Heart right ventricle (tissue), 16 donors: ENCODE data around the gene SCGB3A2. TPM values are rescaled to one million over a fixed set of nuclear protein-coding genes. Genes with fewer than 3 reads are reported as not detected.

Experiments used
- ATAC-seq, 8 donors: fragments of 200-7000 bp; cut with Tn5 transposase; one replicate each; pipeline ENCODE4 v1.9.1; 2020; ENCODE audit warnings: mild to moderate bottlenecking in 8 of 8, moderate library complexity in 8 of 8, moderate number of reproducible peaks in 1 of 8
- DNase-seq, 2 donors: peaks; one replicate each; pipeline ENCODE4 v3.0.0-alpha.2; 2020
- H3K27ac ChIP-seq, 10 donors: fragments of 200-600 bp; sonication (generic) in 2 of 10; one replicate each; pipeline versions ENCODE4 v1.5.0 to v1.8.0; 2020 to 2022; ENCODE audit warnings: mild to moderate bottlenecking in 3 of 10
- H3K27me3 ChIP-seq, 7 donors: fragments of 200-600 bp; one replicate each; pipeline ENCODE4 v1.8.0; 2021 to 2022; ENCODE audit warnings: mild to moderate bottlenecking in 2 of 7
- H3K36me3 ChIP-seq, 9 donors: fragments of 200-600 bp; sonication (generic) in 1 of 9; one replicate each; pipeline versions ENCODE4 v1.5.0 to v1.8.0; 2020 to 2022; ENCODE audit warnings: mild to moderate bottlenecking in 2 of 9
- H3K4me1 ChIP-seq, 9 donors: fragments of 200-600 bp; sonication (generic) in 1 of 9; one replicate each; pipeline versions ENCODE4 v1.5.0 to v1.8.0; 2020 to 2022; ENCODE audit warnings: mild to moderate bottlenecking in 4 of 9
- H3K4me3 ChIP-seq, 10 donors: fragments of 200-600 bp; sonication (generic) in 2 of 10; one replicate each; pipeline versions ENCODE4 v1.5.0 to v1.8.0; 2020 to 2022; ENCODE audit warnings: mild to moderate bottlenecking in 7 of 10, moderate library complexity in 2 of 10
- H3K9me3 ChIP-seq, 11 donors: fragments of 200-600 bp in 10 of 11; sonication (generic) in 2 of 11; one replicate each; pipeline versions ENCODE4 v1.5.0 to v1.8.0; 2013 to 2022; ENCODE audit warnings: mild to moderate bottlenecking in 2 of 11, control low read depth in 1 of 11, moderate library complexity in 1 of 11
- WGBS, 2 donors: extraction: QIAGEN DNeasy Blood & Tissue Kit; methylation state at CpG; one replicate each; pipeline ENCODE4 v1.1.7; 2013; ENCODE audit warnings: inconsistent platforms in 1 of 2; 5-methylcytosine and 5-hydroxymethylcytosine counted together
- intact Hi-C, 10 donors: fragments of 100-400 bp; cut with DNase I; formaldehyde crosslinking; loops; one replicate each; pipeline versions ENCODE4 v1.11.1 to v1.14.2; 2022
- polyA plus RNA-seq, 2 donors: library from polyadenylated mRNA; stranded (reverse); fragments of 200-250 nt; gene quantifications; one replicate each; pipeline ENCODE4 v1.2.3, GENCODE V29; 2013
- total RNA-seq, 10 donors: library from RNA; stranded (reverse); fragmentation: NEBNext Ultra II Directional in 3 of 10; extraction: Animal tissue kit (Norgen Biotek cat#: 25700) in 3 of 10; gene quantifications; one replicate each; pipeline versions ENCODE4 v1.2.1 to v1.2.4, GENCODE V29; 2021 to 2023
- TF ChIP-seq, protein P1 (sequence below), 9 donors: fragments of 200-600 bp; sonication (generic) in 2 of 9; IDR thresholded peaks; one replicate each; pipeline versions ENCODE4 v1.5.0 to v1.8.0; 2021 to 2022; ENCODE audit warnings: antibody characterized with exemption in 9 of 9, mild to moderate bottlenecking in 5 of 9, moderate library complexity in 1 of 9
- donor health status: Arrhythmogenic right ventricular cardiomyopathy.
- donor health status: ischemic (EF 13 %, LVEDD 7.1; RV severe dilation, severe dysfunction).
- donor health status: healthy with polysubstance abuse.
- donor health status: DM: no; HTN: yes; CAD: no.
- donor health status: DM: no; HTN: no; CAD: no.
- donor health status: ischemic (EF 25% LVEDD 6.9; RV normal size, moderate dysfunction).
- donor health status: ischemic (EF 25% LVEDD 5.7; RV mildly dilated, moderate dysfunction).
- donor health status: healthy.
- donor health status: DM: yes; HTN: yes; CAD: no.
- donor health status: Ischemic cardiomyopathy.
- donor health status: ischemic (EF 35%, LVEDD 5.7; RV mildly dilated, moderate dysfunction).
- donor health status: nonischemic (EF 11% LVEDD 7.7; RV severe dilation, severe dysfunction).
- donor health status: DM: yes; HTN: yes; CAD: no.
- donor health status: PGD.
- donor health status: ischemic (EF 29% LVEDD 5.4; RV normal size, mild dysfunction).
- donor health status: nonischemic (EF 23%, LVEDD 6.1; RV moderate dilation, normal function).

SCGB3A2 gene
- total and polyA plus RNA-seq, 12 donors = 0.17 TPM; not detected in 11

DNA sequence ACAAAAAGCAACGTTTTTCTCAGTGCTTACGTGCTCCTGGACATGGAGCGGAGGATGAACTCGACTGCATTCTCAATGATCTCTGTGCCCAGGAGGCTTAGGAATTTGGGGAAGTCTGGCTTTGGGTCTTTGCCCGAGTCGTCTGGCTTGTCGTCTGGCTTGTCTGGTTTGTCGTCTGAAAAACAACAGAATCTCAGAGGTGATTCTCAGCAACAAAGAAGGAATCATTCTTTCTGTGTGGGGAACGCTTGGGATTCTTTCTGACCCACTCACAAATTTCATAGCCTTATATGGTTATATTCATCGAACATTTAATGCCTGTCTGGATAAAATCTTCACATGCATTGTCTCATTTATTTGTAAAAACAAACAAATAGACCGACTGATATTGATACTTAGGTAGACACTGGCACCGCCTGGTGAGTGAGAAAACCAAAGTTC, 23.1 kb downstream of the SCGB3A2 start:
- WGBS, 2 donors = 60 to 68% methylated on average over 12 of the region's 12 CpGs

DNA sequence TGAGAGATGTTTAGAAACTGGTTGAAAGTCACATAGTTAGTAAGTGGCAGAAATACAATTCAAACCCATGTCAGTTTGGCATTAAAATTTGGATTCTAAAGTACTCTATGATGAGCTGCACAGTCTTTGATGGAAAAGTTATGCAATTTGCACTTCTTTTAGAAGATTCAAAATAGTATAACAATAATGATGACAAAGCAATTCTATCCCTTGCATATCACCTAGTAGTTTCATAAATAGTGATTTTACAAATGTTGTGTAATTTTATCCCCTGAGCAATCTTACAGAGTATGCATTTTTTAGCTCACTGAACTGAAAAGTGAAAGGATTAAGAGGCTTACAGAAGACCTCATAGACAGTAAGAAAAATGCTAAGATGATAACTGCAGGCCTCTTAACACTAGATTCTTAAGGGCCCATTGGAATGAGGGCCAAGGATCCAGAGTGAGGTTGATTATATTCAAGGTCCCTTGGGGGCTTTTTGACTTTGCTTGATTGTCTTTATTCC, 24.2 kb downstream of the SCGB3A2 start:
- Histone ChIP-seq H3K27ac (no peak overlapping the region), H3K9me3 (no peaks in the 10 kb centered on the region), H3K4me1 (peaks cover 0 to 14% (median 0%) of the 10 kb centered on the region in 9 donors), H3K27me3 (no peaks in the 10 kb centered on the region), H3K4me3 (no peak overlapping the region), H3K36me3 (peaks cover 0 to 5% (median 0%) of the 10 kb centered on the region in 9 donors)
- TF ChIP-seq, protein P1, sequence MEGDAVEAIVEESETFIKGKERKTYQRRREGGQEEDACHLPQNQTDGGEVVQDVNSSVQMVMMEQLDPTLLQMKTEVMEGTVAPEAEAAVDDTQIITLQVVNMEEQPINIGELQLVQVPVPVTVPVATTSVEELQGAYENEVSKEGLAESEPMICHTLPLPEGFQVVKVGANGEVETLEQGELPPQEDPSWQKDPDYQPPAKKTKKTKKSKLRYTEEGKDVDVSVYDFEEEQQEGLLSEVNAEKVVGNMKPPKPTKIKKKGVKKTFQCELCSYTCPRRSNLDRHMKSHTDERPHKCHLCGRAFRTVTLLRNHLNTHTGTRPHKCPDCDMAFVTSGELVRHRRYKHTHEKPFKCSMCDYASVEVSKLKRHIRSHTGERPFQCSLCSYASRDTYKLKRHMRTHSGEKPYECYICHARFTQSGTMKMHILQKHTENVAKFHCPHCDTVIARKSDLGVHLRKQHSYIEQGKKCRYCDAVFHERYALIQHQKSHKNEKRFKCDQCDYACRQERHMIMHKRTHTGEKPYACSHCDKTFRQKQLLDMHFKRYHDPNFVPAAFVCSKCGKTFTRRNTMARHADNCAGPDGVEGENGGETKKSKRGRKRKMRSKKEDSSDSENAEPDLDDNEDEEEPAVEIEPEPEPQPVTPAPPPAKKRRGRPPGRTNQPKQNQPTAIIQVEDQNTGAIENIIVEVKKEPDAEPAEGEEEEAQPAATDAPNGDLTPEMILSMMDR (IDR thresholded peaks at IDR 0.05) = no peak
- no peak for ATAC-seq
- DNase-seq = no peak
- intact Hi-C loops = no loop called here

More for the DNA sequence above, 23.1 kb downstream of the SCGB3A2 start:
- H3K27ac ChIP-seq = no peak overlapping the region
- peaks cover 0 to 5% (median 0%) of the 10 kb centered on the region in 9 donors for H3K36me3 ChIP-seq
- DNase-seq (no peak), ATAC-seq (no peak)
- H3K27me3 ChIP-seq = no peaks in the 10 kb centered on the region
- H3K9me3 ChIP-seq = no peaks in the 10 kb centered on the region
- intact Hi-C loops = no loop called here
- TF ChIP-seq, protein P1 (IDR thresholded peaks at IDR 0.05) = no peak
- H3K4me3 ChIP-seq = no peak overlapping the region
- peaks cover 0 to 12% (median 0%) of the 10 kb centered on the region in 9 donors for H3K4me1 ChIP-seq

DNA sequence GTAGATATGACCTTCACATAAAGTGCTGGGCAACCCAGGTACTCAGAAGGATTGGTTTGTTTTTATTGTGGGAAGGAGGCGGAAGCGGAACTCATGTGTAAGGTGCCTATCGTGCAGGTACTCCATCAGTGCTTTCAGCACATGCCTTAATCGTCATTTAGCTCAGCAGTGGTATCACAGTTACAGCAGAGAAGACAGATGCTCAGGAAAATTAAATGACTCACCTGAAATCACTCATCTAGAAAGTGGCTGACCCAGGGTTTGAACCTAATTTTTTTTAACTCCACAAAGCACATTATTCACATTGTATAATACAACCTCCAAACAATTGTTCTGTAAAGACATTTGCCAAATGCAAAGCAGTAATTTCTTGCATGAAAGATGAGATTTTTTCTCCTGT, 25.6 kb downstream of the SCGB3A2 start:
- no peaks in the 10 kb centered on the region for H3K9me3 ChIP-seq
- DNase-seq (no peak), ATAC-seq (no peak)
- no peaks in the 10 kb centered on the region for H3K36me3 ChIP-seq
- peaks cover 0 to 12% (median 0%) of the 10 kb centered on the region in 9 donors for H3K4me1 ChIP-seq
- TF ChIP-seq, protein P1 (IDR thresholded peaks at IDR 0.05) = no peak
- WGBS, 2 donors = 77 to 86% methylated on average over 4 of the region's 4 CpGs
- H3K27me3 ChIP-seq = no peaks in the 10 kb centered on the region
- no peak overlapping the region for H3K4me3 ChIP-seq
- intact Hi-C loops = no loop called here
- H3K27ac ChIP-seq = no peak overlapping the region

DNA sequence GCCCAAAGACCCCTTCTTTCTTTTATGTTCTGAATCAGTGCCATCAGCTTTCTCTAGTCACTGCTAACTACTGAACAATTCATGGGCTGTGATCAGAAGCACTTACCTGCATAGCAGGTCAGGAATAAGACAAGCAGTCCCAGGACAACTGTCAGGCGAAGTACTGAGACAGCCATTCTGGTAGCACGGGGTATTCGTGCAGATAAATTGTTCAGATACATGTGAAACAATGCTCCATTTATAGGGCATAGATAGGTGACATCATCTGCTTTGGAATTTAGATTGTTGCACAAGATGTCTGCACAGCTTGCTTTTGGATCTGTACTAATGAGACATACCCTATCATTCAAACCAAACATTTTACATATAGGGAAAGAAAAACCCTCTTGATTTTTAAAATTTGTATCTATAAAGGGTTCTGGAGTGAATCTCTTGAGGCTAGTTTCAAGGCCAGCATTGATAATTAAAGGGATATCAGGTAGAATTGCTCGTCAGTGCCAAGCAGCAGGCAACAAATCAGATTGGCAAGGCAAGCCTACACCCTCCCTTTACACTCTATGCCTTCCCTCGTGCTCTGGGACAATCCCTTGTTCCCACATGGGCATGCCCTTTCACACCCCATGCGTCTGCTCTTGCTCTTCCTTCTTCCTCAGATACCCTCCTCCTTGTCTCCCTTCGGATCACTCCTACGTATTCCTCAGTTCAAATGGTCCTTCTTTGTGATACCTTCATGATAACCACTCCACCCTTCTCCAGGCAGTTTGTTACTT, 28.0 kb downstream of the SCGB3A2 start, which contains the start of gene C5orf46:
C5orf46 (minus strand) TSS at position 213 of the 770 bp plus-strand sequence; CDS start at position 176, 37 bp downstream.
- ATAC-seq = peak in 6 of 8 donors; percentile 39 to 80 (median 60)
- Histone ChIP-seq H3K4me3 (peak within 1 kb of the TSS in 4 of 10 donors; percentile 14 to 27 (median 22)), H3K27me3 (no peaks in the 10 kb centered on the region), H3K36me3 (no peaks in the 10 kb centered on the region), H3K27ac (peak within 1 kb of the TSS in 5 of 10 donors; percentile 37 to 59 (median 51)), H3K4me1 (peaks cover 0 to 23% (median 2%) of the 10 kb centered on the region in 9 donors), H3K9me3 (no peaks in the 10 kb centered on the region)
- DNase-seq = no peak
- TF ChIP-seq, protein P1 (IDR thresholded peaks at IDR 0.05) = no peak
- intact Hi-C loops = no loop called here
- 47 to 48% methylated on average over 8 of the region's 8 CpGs for WGBS, 2 donors
